ENCODE measurements around the gene TLX1.

- no peak for TF ChIP-seq CTCF (IDR thresholded peaks at IDR 0.05)
- TF ChIP-seq POLR2A (IDR thresholded peaks at IDR 0.05) = no peak
- no peak for TF ChIP-seq POLR2AphosphoS5 (IDR thresholded peaks at IDR 0.05; ENCODE audit: insufficient read depth in 1 of 2, low read depth in 1 of 2)
These were observed 45.3 kb upstream of the TLX1 start for GRCh38 chr10:101085846-101086245.
